Ureter (tissue), 1 donor: ENCODE measurements around the gene NDFIP2. TPM values are rescaled to one million over a fixed set of nuclear protein-coding genes. Genes with fewer than 3 reads are reported as not detected.

Experiments used
- DNase-seq: peaks from one replicate; pipeline ENCODE4 v3.0.0-alpha.2; 2020; ENCODE audit warnings: low spot score
- total RNA-seq: library from RNA; stranded (reverse); gene quantifications from one replicate; pipeline ENCODE4 v1.2.4, GENCODE V29; 2023
- donor health status: DM: yes; HTN: yes; CAD: no.

NDFIP2 gene
- total RNA-seq, 1 donor from 2014 or later, result 57.1 TPM

DNA sequence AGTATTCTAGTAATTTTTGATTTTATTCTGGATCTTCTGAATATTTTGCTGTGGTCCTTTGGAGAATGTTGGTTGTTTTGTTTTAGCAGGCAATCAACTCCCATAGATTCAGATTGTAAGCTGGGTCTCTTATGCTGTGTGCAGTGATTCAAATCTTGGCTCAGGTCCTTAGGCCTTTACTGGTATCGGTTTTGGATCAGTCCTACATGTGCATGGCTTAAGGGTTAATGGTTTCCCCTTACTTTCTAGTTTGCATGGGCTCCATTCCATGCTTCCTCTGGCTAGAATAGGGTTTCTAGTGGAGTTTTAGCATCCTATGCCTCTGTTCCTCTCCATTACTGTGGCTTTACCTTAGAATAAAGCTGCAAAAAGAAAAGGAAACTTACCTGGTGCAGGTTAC lies 16.1 kb downstream of the NDFIP2 start:
- no peak for DNase-seq

DNA sequence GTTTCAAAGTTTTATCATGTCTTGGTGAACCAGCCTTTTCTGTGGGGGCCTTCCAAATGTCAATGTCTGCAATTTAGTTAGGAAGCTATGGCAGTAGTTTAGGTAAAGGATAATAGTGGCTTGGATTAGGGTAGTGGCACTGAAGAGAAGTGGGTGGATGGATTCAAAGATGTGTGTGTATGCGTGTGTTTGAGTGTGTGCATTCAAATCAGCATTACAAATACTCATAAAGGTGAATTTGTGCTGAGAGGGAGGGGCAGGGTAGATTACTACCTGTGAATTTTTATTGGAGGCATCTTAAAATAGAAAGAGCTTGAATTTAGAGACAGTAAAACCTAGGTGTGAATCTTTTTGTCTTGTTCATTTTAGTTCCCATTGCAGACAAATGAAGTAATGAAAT lies 16.9 kb downstream of the NDFIP2 start:
- no peak for DNase-seq

DNA sequence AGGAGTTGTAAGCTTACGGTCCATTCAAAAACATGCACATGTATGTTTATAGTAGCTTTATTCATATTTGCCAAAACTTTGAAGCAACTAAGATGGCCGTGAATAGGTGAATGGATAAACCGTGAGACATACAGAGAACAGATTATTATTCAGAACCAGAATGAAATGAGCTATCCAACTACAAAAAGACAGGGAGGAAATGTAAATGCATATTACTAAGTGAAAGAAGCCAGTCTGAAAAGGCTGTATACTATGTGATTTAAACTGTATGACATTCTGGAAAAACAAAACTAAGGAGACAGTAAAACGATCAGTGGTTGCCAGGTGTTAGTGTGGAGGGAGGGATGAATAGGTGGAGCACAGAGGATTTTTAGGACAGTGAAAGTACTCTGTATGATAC lies 19.9 kb downstream of the NDFIP2 start:
- no peak for DNase-seq

GRCh38 chr13:79501538-79502232 lies 20.7 kb downstream of the NDFIP2 start:
- DNase-seq, result no peak

DNA sequence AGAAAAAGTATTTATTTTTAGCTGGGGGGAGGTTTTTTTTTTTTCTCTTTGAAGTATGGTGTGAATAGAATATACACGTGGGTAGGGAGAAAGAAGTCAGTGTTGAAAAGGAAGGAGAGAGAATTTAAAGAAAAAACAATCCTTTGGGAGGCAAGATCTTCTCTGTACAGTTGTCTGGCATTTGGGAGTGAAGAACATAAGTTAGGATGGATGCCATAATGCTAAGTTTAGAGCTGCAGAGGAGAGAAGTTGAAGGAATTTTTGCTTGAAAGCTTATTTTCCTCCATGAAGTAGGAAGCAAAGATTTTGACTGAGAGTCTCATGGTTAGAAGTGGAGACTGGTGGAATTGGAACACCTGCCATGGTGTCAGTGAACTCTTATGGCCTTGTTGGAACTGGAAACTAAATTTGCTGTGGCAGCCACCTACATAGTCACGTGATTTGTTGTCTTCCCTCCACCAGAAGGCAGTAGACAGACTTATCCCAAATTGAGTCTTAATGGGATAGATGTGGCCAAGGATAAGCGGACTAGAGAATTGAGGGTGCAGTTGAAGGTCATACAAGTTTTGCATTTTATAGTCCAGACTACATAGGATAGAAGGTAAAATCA lies 22.0 kb downstream of the NDFIP2 start:
- no peak for DNase-seq

DNA sequence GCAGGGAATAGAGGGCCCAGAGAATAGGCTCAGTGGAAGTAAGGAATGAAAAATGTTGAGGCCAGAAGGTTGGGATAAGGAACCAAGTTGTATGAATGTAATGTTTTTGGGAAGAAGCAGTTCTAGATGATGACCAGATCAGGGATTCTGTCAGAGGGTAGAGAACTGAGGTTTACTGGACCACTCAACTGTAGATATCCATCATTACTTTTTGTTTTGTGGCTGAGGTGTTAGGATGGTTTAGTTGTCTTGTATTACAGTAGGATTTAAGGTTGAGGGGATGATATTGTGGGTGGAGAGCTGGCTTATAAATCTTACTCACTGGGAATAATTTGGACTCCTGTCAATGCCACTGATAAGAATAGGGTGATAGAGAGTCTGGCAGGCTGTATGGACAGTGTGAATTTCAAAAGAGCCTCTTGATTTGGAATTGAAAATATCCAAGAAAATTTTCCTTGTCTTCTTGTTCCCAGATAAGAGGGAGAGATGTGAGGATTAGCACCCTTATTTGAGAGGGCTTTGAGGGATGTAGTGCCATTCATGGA lies 22.6 kb downstream of the NDFIP2 start:
- no peak for DNase-seq

DNA sequence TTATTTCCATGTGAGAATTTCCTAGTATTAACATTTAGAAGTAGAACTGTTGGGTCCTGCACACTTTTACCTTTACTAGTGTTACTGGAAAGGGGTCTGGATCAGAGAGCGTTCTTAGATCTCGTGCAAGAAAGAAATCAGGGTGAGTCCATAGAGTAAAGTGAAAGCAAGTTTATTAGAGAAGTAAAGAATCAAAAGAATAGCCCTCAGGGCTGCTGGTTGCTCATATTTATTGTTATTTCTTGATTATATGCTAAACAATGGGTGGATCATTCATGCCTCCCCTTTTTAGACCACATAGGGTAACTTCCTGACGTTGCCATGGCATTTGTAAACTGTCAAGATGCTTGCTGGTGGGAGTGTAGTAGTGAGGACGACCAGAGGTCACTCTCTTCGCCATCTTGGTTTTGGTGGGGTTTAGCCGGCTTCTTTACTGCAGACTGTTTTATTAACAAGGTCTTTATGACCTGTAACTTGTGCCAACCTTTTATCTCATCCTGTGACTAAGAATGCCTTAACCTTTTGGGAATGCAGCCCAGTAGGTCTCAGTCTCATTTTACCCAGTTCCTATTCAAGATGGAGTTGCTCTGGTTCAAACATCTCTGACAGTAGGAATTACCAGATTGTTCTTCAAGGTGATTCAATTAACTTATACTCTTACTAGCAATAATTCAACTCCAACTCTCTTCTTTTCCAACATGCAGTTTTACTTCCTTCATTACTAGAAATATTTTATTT lies 27.4 kb downstream of the NDFIP2 start:
- no peak for DNase-seq

DNA sequence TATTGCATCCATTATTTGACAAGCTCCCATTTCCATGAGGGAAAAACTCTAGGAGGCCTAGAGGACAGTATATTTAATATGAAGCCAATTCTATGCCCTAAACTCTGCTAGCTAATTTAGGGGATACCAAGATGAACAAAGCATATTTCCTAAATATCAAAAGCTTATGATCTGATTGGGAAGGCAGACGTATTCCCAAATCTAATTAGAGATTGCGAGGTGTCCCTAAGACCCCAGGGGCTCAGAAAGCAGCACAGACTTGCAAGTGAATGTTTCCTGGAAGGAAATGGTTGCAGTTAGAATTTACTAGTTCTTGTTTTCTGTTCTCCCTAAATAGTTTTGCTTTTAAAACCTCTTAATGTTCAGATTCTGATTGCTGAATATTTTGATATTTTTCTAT lies 30.7 kb downstream of the NDFIP2 start:
- DNase-seq, result no peak

DNA sequence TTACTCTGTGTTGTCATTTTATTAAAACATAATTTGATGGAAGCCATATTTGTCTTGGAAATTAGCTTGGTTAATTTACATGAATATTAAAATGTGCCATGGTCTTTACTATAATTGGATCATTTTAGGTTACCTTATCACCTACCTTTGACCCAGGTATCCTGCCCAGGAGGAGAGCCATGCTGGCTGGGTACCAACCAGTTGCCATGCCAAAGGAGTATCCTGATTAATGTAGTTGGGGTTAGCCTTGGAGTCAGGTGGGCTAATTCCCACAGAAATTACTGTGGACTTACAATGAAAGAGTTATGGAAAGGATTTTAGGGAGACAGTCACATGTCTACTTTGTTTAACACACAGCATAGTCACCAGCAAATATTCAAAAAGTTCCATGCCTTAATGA lies 32.0 kb downstream of the NDFIP2 start:
- DNase-seq, result no peak

DNA sequence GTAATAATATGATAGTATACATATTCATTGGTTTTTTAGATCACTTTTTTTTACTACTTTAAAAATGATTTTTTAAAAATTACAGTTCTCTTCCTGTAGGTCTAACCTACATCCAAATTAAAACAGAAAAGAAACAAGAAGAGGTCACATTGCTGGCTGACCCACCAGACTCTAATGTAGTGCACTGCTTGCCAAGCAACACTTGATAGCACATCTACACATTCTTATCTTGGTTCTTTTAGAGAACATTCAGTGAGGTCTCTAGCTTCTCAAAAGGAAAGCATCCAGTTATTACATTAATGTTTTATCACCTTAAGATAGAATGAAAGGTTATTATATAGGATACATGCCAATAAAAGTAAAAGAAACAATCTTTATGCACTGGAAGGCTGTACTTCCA lies 35.6 kb downstream of the NDFIP2 start:
- no peak for DNase-seq

DNA sequence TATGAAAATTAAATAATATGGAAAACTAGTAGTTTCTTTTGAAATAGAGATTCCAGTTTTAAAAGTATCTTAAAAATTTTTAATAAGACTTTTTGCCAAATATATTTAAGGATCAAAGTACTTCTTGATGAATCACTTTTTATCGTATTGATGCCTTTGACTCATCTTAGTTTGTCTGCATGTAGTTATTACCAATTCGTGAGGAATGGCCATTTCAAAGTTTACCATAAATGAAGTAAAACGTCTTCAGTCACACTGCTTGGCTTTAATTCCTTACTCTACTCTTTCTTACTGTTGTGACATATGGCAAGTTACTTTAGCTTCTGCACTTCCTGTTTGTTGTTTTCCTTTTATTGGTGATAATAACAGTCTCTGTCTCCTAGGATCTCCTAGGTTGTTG lies 38.3 kb downstream of the NDFIP2 start:
- DNase-seq, result no peak

GRCh38 chr13:79522583-79522982 lies 41.6 kb downstream of the NDFIP2 start:
- no peak for DNase-seq

DNA sequence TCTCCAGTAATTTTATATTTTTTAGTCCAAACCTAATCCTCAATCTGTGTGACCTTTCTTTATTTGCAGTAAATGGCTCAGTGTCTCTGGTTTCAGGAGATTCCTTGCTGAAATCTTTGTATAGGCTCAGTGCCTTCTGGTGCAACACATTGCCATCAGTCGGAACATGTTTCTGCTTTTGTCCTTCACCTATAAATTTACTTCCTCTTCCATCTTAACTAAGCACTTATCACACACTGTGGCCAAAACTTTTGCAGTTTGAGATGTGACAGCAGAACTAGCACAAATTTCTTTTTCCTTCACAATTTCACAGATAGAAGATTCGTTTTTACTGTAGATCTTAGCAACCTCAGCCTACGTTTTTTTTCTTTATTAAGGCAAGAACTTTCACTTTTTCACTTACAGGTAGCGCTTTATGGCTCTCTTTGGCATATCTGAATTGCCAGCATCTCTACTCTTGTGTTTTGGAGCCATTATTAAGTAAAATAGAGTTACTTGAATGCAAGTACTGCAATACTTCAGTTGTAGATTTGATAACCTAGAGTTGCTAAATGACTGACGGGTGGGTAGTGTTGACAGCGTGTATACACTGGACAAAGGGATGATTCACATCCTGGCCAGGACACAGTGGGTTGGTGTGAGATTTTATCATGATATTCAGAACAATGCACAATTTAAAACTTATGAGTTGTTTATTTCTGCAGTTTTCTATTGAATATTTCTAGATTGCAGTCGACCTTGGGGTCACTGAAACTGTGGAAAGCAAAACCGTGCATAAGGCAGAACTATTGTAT lies 44.3 kb downstream of the NDFIP2 start:
- no peak for DNase-seq

GRCh38 chr13:79527698-79528097 lies 46.7 kb downstream of the NDFIP2 start:
- no peak for DNase-seq

DNA sequence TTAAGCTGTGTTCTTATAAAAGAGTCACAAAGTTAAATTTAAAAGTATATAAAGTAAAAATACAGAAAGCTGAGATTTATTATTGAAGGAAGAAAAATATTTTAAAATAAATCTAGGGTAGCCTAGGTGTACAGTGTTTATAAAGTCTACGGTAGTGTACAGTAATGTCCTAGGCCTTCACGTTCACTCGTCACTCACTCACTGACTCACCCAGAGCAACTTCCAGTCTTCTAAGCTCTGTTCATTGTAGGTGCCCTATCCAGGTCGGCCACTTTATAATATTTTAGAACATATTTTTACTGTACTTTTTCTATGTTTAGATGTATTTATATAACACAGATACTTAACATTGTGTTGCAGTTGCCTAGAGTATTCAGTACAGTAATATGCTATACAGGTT lies 47.4 kb downstream of the NDFIP2 start:
- DNase-seq, result no peak

GRCh38 chr13:79528759-79529191 lies 47.8 kb downstream of the NDFIP2 start:
- DNase-seq, result no peak

- no peak for DNase-seq
Observed at GRCh38 chr13:79529817-79530216, 48.9 kb downstream of the NDFIP2 start.

DNA sequence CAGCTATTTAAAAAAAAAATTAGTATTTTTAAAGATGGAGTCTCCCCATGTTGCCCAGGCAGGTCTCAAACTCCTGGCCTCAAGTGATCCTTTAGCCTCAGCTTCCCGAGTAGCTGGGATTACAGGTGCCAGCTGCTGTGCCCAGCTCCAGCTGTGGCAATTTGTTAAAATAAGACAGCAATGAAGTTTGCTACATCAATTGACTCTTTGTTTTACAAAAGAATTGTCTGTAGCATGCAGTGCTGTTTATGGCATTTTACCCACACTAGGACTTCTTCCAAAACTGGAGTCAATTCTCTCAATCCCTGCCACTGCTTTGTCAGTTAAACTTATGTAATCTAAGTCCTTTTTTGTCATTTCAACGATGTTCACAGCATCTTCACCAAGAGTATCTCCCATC lies 49.3 kb downstream of the NDFIP2 start:
- DNase-seq, result no peak

DNA sequence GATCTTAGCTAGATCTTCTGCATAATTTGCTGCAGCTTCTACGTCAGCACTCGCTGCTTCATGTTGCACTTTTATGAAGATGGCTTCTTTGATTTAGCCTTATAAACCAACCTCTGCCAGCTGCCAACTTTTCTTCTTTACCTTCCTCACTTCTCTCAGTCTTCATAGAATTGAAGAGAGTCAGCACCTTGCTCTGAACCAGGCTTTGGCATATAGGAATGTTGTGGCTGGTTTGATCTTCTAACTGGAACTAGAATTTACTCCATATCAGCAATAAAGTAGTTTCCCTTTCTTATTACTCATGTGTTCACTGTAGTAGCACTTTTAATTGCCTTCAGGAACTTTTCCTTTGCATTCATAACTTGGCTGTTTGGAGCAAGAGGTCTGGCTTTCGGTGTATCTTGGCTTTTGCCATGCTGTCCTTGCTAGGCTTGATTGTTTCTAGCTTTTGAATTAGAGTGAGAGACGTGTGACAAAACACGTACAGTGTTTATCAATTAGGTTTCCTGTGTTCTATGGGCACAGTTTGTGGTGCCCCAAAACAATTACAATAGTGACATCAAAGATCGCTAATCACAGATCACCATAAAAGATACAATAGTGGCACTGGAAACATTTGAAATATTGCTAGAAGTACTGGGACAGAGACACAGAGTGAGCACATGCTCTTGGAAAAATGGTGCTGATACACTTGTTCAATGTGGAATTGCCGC lies 50.7 kb downstream of the NDFIP2 start:
- no peak for DNase-seq

- DNase-seq, result no peak
Observed at GRCh38 chr13:79532576-79532975, 51.6 kb downstream of the NDFIP2 start.

GRCh38 chr13:79533781-79534400 lies 52.9 kb downstream of the NDFIP2 start:
- DNase-seq, result no peak
